GM12874 (cell line): ENCODE results near the gene CAMTA1.

ENCODE experiments used
- CTCF ChIP-seq: IDR thresholded peaks from 2 replicates; pipeline ENCODE4 v1.5.1; 2011; ENCODE audit warnings: low read depth, mild to moderate bottlenecking, control low read depth, low read length, moderate library complexity; ENCODE audit not compliant: insufficient read depth

The CAMTA1 gene

GRCh38 chr1:6880951-6881690, 95.9 kb downstream of the CAMTA1 start:
- TF ChIP-seq CTCF, result no peak

GRCh38 chr1:6882414-6882813, 97.2 kb downstream of the CAMTA1 start:
- no peak for TF ChIP-seq CTCF

- TF ChIP-seq CTCF, result no peak
Measured at GRCh38 chr1:6884652-6885153, 99.4 kb downstream of the CAMTA1 start.

GRCh38 chr1:6885426-6885825, 100.2 kb downstream of the CAMTA1 start:
- no peak for TF ChIP-seq CTCF

- TF ChIP-seq CTCF, result no peak
Measured at GRCh38 chr1:6886523-6886922, 101.3 kb downstream of the CAMTA1 start.

- TF ChIP-seq CTCF, result no peak
Measured at GRCh38 chr1:6888268-6888667, 103.0 kb downstream of the CAMTA1 start.

DNA sequence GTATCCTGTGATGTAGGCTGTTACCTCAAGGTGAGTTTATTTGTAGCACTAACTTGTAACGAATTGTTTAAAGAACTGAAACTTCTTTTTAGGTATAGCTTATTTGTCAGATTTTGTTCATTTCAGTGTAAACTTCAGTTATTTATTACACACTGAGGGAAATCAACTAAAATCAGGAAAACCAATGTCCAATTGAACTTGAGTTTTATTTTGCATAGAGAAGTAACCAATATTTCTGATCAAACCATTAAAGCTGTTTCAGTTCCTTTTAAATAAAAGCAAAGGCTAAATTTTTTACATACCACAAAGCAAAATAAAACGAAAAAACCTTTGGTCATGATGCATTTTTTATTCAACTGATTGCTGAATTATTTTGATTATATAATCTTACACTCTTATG, 103.6 kb downstream of the CAMTA1 start:
- no peak for TF ChIP-seq CTCF
